ENCODE data around the gene PLIN4. TPM values are rescaled to one million over a fixed set of nuclear protein-coding genes. Genes with fewer than 3 reads are reported as not detected.

The PLIN4 gene
- total and polyA plus RNA-seq, 10 of the 15 experiments (the other 5 are each of a cell fraction or from before 2014, with no cell fraction given), result 0.01 to 0.11 (median 0.05) TPM; not detected in 2

GRCh38 chr19:4503132-4503824 is 15.0 kb downstream of the PLIN4 start:
- intact Hi-C loops (cut with micrococcal nuclease; ENCODE audit: unreplicated experiment), result no loop called here
- POLR2A ChIA-PET, result interaction anchor here (0.6 kb wide), 1 partner anchor 253 kb away, joined by 3 read pairs; no protein-coding TSS in a partner anchor
- H3K36me3 ChIP-seq (ENCODE audit: control insufficient read depth in 2 of 2, insufficient read depth in 2 of 2, low read length in 1 of 2), result no peaks in the 10 kb centered on the region; a peak in 2 of 4 replicates
- no peak for ATAC-seq
- H3K79me2 ChIP-seq (ENCODE audit: control insufficient read depth, insufficient read depth, low read length), result no peaks in the 10 kb centered on the region
- H2AFZ ChIP-seq (ENCODE audit: control insufficient read depth, low read depth, low read length), result no peak overlapping the region
- no peaks in the 10 kb centered on the region for H3K27me3 ChIP-seq (replicated peaks in 1 of 2; ENCODE audit: control insufficient read depth in 2 of 2, insufficient read depth in 2 of 2, low read length in 1 of 2)
- no peak for FAIRE-seq
- CTCF ChIA-PET, result no interaction called here
- H3K9me3 ChIP-seq (replicated peaks; ENCODE audit: control insufficient read depth, insufficient read depth, low read length), result no peaks in the 10 kb centered on the region
- no TSS peak for BruUV-seq (replicated peaks)
- TF ChIP-seq POU2F2 (IDR thresholded peaks at IDR 0.05; ENCODE audit: borderline replicate concordance, low read depth, low read length) (no peak), ZNF622 (IDR thresholded peaks at IDR 0.05) (no peak), FOXM1 (IDR thresholded peaks at IDR 0.05; ENCODE audit: low read depth, low read length) (no peak), PML (IDR thresholded peaks at IDR 0.05; ENCODE audit: low read length) (no peak), SIX5 (IDR thresholded peaks at IDR 0.05; ENCODE audit: low read depth, low read length, severe bottlenecking) (no peak), MEF2A (IDR thresholded peaks at IDR 0.05; ENCODE audit: insufficient read depth, low read depth, low read length) (no peak), E4F1 (IDR thresholded peaks at IDR 0.05; ENCODE audit: borderline replicate concordance, partially characterized antibody) (no peak), SMAD5 (IDR thresholded peaks at IDR 0.05; ENCODE audit: low read depth) (no peak), PAX5 (IDR thresholded peaks at IDR 0.05; ENCODE audit: borderline replicate concordance, low read depth, low read length) (no peak), EP300 (IDR thresholded peaks at IDR 0.05; ENCODE audit: borderline replicate concordance in 1 of 2, control insufficient read depth in 1 of 2, low read depth in 2 of 2, low read length in 2 of 2) (no peak), KDM1A (IDR thresholded peaks at IDR 0.05; ENCODE audit: borderline replicate concordance) (no peak), HDGF (IDR thresholded peaks at IDR 0.05) (no peak), SMAD1 (IDR thresholded peaks at IDR 0.05; ENCODE audit: low read depth, partially characterized antibody) (no peak), HDAC6 (IDR thresholded peaks at IDR 0.05; ENCODE audit: unreplicated experiment) (no peak), IRF4 (IDR thresholded peaks at IDR 0.05; ENCODE audit: low read depth, low read length) (no peak), EZH2 (IDR thresholded peaks at IDR 0.05; ENCODE audit: borderline replicate concordance, control insufficient read depth, low read depth, low read length) (no peak), TARDBP (IDR thresholded peaks at IDR 0.05; ENCODE audit: borderline replicate concordance) (no peak), STAT3 (IDR thresholded peaks at IDR 0.05; ENCODE audit: low read depth, low read length) (no peak)
- TF ChIP-seq, protein P1, sequence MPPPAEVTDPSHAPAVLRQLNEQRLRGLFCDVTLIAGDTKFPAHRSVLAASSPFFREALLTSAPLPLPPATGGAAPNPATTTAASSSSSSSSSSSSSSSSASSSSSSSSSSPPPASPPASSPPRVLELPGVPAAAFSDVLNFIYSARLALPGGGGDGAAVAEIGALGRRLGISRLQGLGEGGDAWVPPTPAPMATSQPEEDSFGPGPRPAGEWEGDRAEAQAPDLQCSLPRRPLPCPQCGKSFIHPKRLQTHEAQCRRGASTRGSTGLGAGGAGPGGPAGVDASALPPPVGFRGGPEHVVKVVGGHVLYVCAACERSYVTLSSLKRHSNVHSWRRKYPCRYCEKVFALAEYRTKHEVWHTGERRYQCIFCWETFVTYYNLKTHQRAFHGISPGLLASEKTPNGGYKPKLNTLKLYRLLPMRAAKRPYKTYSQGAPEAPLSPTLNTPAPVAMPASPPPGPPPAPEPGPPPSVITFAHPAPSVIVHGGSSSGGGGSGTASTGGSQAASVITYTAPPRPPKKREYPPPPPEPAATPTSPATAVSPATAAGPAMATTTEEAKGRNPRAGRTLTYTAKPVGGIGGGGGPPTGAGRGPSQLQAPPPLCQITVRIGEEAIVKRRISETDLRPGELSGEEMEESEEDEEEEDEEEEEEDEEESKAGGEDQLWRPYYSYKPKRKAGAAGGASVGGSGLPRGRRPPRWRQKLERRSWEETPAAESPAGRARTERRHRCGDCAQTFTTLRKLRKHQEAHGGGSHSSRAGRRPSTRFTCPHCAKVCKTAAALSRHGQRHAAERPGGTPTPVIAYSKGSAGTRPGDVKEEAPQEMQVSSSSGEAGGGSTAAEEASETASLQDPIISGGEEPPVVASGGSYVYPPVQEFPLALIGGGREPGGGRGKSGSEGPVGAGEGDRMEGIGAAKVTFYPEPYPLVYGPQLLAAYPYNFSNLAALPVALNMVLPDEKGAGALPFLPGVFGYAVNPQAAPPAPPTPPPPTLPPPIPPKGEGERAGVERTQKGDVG (CRISPR knock-in tag; IDR thresholded peaks at IDR 0.05), result no peak
- RAD21 ChIA-PET (ENCODE audit: unreplicated experiment), result no interaction called here
- 83% methylated on average over 21 of the region's 25 CpGs for WGBS (ENCODE audit: insufficient coverage, insufficient replicate concordance, low lambda C conversion rate, missing lambda C conversion rate)
- SMC1A ChIA-PET (ENCODE audit: uncharacterized antibody, unreplicated experiment), result no interaction called here
- H3K4me3 ChIP-seq, result no peak overlapping the region
- H3K4me2 ChIP-seq (ENCODE audit: control insufficient read depth, insufficient read depth), result no peak overlapping the region
- no peak for DNase-seq (ENCODE audit: low read depth, low spot score)
- H3K4me1 ChIP-seq (ENCODE audit: control insufficient read depth, insufficient read depth, low read length), result no peaks in the 10 kb centered on the region
- no peak overlapping the region for H3K27ac ChIP-seq (ENCODE audit: control insufficient read depth, insufficient read depth)
- in situ Hi-C loops (cut with MboI), result no loop called here
- H4K20me1 ChIP-seq (ENCODE audit: control insufficient read depth, insufficient read depth), result no peaks in the 10 kb centered on the region
- H3K9ac ChIP-seq (ENCODE audit: control insufficient read depth, insufficient read depth, low read length), result no peak overlapping the region
